Heart right ventricle (tissue), 16 donors: ENCODE results near the gene FTO. TPM values are rescaled to one million over a fixed set of nuclear protein-coding genes. Genes with fewer than 3 reads are reported as not detected.

Source experiments
- ATAC-seq, 8 donors: fragments of 200-7000 bp; cut with Tn5 transposase; one replicate each; pipeline ENCODE4 v1.9.1; 2020; ENCODE audit warnings: mild to moderate bottlenecking in 8 of 8, moderate library complexity in 8 of 8, moderate number of reproducible peaks in 1 of 8
- DNase-seq, 2 donors: peaks; one replicate each; pipeline ENCODE4 v3.0.0-alpha.2; 2020
- H3K27ac ChIP-seq, 10 donors: fragments of 200-600 bp; sonication (generic) in 2 of 10; one replicate each; pipeline versions ENCODE4 v1.5.0 to v1.8.0; 2020 to 2022; ENCODE audit warnings: mild to moderate bottlenecking in 3 of 10
- H3K27me3 ChIP-seq, 7 donors: fragments of 200-600 bp; one replicate each; pipeline ENCODE4 v1.8.0; 2021 to 2022; ENCODE audit warnings: mild to moderate bottlenecking in 2 of 7
- H3K36me3 ChIP-seq, 9 donors: fragments of 200-600 bp; sonication (generic) in 1 of 9; one replicate each; pipeline versions ENCODE4 v1.5.0 to v1.8.0; 2020 to 2022; ENCODE audit warnings: mild to moderate bottlenecking in 2 of 9
- H3K4me1 ChIP-seq, 9 donors: fragments of 200-600 bp; sonication (generic) in 1 of 9; one replicate each; pipeline versions ENCODE4 v1.5.0 to v1.8.0; 2020 to 2022; ENCODE audit warnings: mild to moderate bottlenecking in 4 of 9
- H3K4me3 ChIP-seq, 10 donors: fragments of 200-600 bp; sonication (generic) in 2 of 10; one replicate each; pipeline versions ENCODE4 v1.5.0 to v1.8.0; 2020 to 2022; ENCODE audit warnings: mild to moderate bottlenecking in 7 of 10, moderate library complexity in 2 of 10
- H3K9me3 ChIP-seq, 11 donors: fragments of 200-600 bp in 10 of 11; sonication (generic) in 2 of 11; one replicate each; pipeline versions ENCODE4 v1.5.0 to v1.8.0; 2013 to 2022; ENCODE audit warnings: mild to moderate bottlenecking in 2 of 11, control low read depth in 1 of 11, moderate library complexity in 1 of 11
- CTCF ChIP-seq, 9 donors: fragments of 200-600 bp; sonication (generic) in 2 of 9; IDR thresholded peaks; one replicate each; pipeline versions ENCODE4 v1.5.0 to v1.8.0; 2021 to 2022; ENCODE audit warnings: antibody characterized with exemption in 9 of 9, mild to moderate bottlenecking in 5 of 9, moderate library complexity in 1 of 9
- WGBS, 2 donors: extraction: QIAGEN DNeasy Blood & Tissue Kit; methylation state at CpG; one replicate each; pipeline ENCODE4 v1.1.7; 2013; ENCODE audit warnings: inconsistent platforms in 1 of 2; 5-methylcytosine and 5-hydroxymethylcytosine counted together
- intact Hi-C, 10 donors: fragments of 100-400 bp; cut with DNase I; formaldehyde crosslinking; loops; one replicate each; pipeline versions ENCODE4 v1.11.1 to v1.14.2; 2022
- polyA plus RNA-seq, 2 donors: library from polyadenylated mRNA; stranded (reverse); fragments of 200-250 nt; gene quantifications; one replicate each; pipeline ENCODE4 v1.2.3, GENCODE V29; 2013
- total RNA-seq, 10 donors: library from RNA; stranded (reverse); fragmentation: NEBNext Ultra II Directional in 3 of 10; extraction: Animal tissue kit (Norgen Biotek cat#: 25700) in 3 of 10; gene quantifications; one replicate each; pipeline versions ENCODE4 v1.2.1 to v1.2.4, GENCODE V29; 2021 to 2023
- donor health status: Arrhythmogenic right ventricular cardiomyopathy.
- donor health status: ischemic (EF 13 %, LVEDD 7.1; RV severe dilation, severe dysfunction).
- donor health status: healthy with polysubstance abuse.
- donor health status: DM: no; HTN: yes; CAD: no.
- donor health status: DM: no; HTN: no; CAD: no.
- donor health status: ischemic (EF 25% LVEDD 6.9; RV normal size, moderate dysfunction).
- donor health status: ischemic (EF 25% LVEDD 5.7; RV mildly dilated, moderate dysfunction).
- donor health status: healthy.
- donor health status: DM: yes; HTN: yes; CAD: no.
- donor health status: Ischemic cardiomyopathy.
- donor health status: ischemic (EF 35%, LVEDD 5.7; RV mildly dilated, moderate dysfunction).
- donor health status: nonischemic (EF 11% LVEDD 7.7; RV severe dilation, severe dysfunction).
- donor health status: DM: yes; HTN: yes; CAD: no.
- donor health status: PGD.
- donor health status: ischemic (EF 29% LVEDD 5.4; RV normal size, mild dysfunction).
- donor health status: nonischemic (EF 23%, LVEDD 6.1; RV moderate dilation, normal function).

FTO gene
- total and polyA plus RNA-seq, 12 donors: 8.5 to 103 (median 90.0) TPM

DNA sequence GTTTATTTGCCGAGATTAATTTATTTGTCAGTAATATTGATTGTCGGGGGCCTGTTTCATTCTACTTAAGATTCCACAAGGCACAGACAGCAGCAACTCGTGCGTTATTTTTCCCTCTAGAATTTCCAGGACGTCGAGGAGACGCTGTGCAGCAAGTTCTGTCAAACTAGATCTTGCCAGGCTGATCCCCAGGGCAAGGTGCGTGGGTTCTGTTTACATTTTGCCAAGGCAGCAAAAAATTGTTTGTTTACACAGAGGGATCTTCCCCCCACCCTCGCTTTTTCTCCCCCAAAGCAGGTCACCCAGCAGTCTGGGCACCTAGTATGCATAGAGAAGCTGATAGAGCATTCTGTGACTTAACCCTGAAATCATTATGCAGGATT is 471.2 kb downstream of the FTO start:
- Histone ChIP-seq H3K4me3 (peak overlapping the region in 2 of 10 donors; percentile 3 to 6), H3K27me3 (peaks cover 0 to 30% (median 13%) of the 10 kb centered on the region in 7 donors), H3K4me1 (peaks cover 0 to 15% (median 3%) of the 10 kb centered on the region in 9 donors), H3K9me3 (no peaks in the 10 kb centered on the region), H3K36me3 (no peaks in the 10 kb centered on the region), H3K27ac (no peak overlapping the region)
- 70 to 82% methylated on average over 9 of the region's 9 CpGs for whole genome bisulfite sequencing, 2 donors
- ATAC-seq (no peak), DNase-seq (no peak)
- intact Hi-C loops: no loop called here
- no peak for TF ChIP-seq CTCF (IDR thresholded peaks at IDR 0.05)

DNA sequence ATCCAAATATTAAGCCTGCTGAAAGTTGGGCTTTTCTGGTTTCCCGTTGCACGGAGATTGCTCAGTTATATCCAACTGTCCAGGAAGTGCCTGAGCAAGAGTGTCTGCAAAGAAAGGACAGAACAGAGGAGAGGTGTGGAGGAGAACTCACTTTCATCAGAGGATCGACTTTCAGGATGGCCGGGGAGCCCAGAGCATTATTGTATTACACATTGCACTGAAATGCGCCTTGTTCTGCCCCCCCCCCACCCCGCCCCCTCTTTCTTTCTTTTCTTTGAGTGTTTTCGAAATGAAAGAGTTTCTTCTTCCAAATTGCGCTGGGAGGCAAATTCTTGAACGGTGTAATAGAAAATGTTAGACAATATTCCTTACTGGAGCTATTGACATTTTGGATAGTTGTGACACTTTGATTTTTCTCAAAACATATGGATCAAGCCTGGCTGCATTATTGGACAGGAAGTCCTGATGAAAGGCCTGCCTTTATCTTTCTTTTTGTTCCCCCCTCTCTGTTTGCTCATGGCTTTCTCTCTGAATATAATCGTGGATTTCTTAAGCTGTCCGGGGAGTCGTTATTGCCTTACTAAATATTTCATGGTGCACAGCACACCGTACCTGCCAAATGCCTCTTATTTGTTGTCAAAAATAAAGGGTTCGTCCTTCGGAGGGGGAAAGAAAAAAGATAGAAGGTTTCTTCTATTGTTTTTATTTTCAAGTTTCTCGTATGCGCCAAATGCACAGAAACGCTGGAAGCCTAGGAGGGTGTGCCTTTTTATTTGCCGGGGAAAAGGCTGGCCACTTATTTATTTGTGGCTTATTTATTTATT is 471.8 kb downstream of the FTO start:
- H3K4me1 ChIP-seq: peaks cover 0 to 15% (median 3%) of the 10 kb centered on the region in 9 donors
- no peak for TF ChIP-seq CTCF (IDR thresholded peaks at IDR 0.05)
- intact Hi-C loops: no loop called here
- H3K4me3 ChIP-seq: peak overlapping the region in 3 of 10 donors; percentile 3 to 8 (median 6)
- no peaks in the 10 kb centered on the region for H3K9me3 ChIP-seq
- WGBS, 2 donors: 50 to 62% methylated on average over 19 of the region's 19 CpGs
- ATAC-seq: no peak
- H3K27ac ChIP-seq: no peak overlapping the region
- H3K36me3 ChIP-seq: no peaks in the 10 kb centered on the region
- DNase-seq: no peak
- H3K27me3 ChIP-seq: peaks cover 0 to 30% (median 13%) of the 10 kb centered on the region in 7 donors

GRCh38 chr16:54176376-54176901 is 472.5 kb downstream of the FTO start:
- DNase-seq (no peak), ATAC-seq (no peak)
- intact Hi-C loops: no loop called here
- Histone ChIP-seq H3K4me3 (no peak overlapping the region), H3K36me3 (no peaks in the 10 kb centered on the region), H3K27ac (no peak overlapping the region), H3K9me3 (no peaks in the 10 kb centered on the region), H3K27me3 (peaks cover 0 to 30% (median 10%) of the 10 kb centered on the region in 7 donors), H3K4me1 (peaks cover 0 to 15% (median 3%) of the 10 kb centered on the region in 9 donors)
- WGBS, 2 donors: 54 to 63% methylated on average over 19 of the region's 19 CpGs
- TF ChIP-seq CTCF (IDR thresholded peaks at IDR 0.05): no peak

DNA sequence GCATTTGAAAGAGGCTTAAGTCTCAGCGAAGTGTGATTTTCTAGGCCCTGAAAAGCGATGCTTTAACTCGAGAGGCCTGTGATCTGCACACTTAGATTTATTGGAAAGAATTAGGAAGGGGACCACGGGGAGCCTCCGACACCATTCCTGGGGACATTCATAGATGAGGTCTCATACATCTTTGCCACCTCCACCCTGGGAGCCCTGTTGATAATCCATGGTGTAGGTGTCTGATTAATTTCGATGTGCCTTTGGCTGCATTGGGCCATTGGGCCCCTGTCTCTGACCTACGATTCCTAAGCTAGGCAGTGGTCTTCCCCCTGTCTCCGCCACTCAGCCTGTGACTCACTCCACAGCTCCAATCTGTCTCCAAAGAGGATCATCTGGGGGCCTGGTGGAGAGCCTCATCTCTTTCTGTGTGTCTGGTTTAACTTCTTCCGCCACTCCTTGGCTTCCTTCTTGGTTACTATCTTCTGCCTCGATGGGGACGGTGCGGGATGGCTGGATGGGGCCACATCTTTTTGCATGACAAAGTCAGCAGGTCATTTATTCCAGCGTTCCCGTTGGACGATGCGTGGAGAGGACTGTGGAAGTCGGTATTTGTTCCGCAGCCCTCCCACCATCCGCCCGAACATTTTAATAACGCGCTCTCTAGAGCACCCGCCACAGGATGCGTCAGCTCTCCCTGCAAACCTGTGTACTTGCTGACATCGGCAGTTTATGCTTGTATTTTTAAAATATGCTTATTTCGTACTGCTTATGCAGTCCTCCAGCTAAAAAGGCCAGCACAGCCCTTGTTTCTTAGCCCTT is 473.3 kb downstream of the FTO start:
- H3K4me3 ChIP-seq: no peak overlapping the region
- 92 to 93% methylated on average over 26 of the region's 26 CpGs for WGBS, 2 donors
- DNase-seq (no peak), ATAC-seq (peak in 1 of 8 donors; percentile 48)
- H3K27me3 ChIP-seq: peaks cover 0 to 30% (median 4%) of the 10 kb centered on the region in 7 donors
- intact Hi-C loops: no loop called here
- peak overlapping the region in 2 of 10 donors; percentile 48 to 63 for H3K27ac ChIP-seq
- H3K9me3 ChIP-seq: no peaks in the 10 kb centered on the region
- no peak for TF ChIP-seq CTCF (IDR thresholded peaks at IDR 0.05)
- no peaks in the 10 kb centered on the region for H3K36me3 ChIP-seq
- peaks cover 0 to 15% (median 1%) of the 10 kb centered on the region in 9 donors for H3K4me1 ChIP-seq
